NCI-H1048 (cell line): Measurements from ENCODE around the gene FXYD3.
"Not testable (repeated sequence)": the region's sequence is repeated elsewhere in the genome, so short reads cannot be mapped to it uniquely, and the experiment has no call there.

Experiments used
- DNase-seq: peaks from one replicate; lab custom pipeline; 2025; lab: John Stamatoyannopoulos, UW

Gene FXYD3

DNA sequence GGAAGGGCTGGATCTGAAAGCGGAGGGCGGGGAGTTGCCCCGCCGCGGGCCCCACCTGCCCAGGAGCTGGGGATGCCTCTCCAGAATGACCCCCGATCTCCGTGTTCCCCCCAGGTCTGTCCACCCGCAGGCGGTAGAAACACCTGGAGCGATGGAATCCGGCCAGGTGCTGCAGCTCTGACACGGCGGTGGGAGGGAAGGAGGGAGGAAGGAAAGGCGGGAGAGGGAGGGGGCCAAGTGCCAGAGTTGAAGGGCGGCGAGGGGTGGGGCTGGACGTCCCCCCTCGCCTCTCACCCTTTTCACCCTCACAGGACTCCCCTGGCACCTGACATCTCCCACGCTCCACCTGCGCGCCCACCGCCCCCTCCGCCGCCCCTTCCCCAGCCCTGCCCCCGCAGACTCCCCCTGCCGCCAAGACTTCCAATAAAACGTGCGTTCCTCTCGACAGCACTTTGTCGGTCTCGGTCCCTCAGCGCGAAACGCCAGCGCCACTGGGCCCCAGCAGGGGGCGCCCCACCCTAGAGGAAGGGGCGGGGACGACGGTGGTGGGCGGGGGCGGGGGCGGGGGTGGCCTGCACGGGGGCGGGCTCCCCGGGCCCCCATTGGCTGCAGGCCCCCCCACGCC, 27.1 kb downstream of the FXYD3 start:
- DNase-seq, result no peak

DNA sequence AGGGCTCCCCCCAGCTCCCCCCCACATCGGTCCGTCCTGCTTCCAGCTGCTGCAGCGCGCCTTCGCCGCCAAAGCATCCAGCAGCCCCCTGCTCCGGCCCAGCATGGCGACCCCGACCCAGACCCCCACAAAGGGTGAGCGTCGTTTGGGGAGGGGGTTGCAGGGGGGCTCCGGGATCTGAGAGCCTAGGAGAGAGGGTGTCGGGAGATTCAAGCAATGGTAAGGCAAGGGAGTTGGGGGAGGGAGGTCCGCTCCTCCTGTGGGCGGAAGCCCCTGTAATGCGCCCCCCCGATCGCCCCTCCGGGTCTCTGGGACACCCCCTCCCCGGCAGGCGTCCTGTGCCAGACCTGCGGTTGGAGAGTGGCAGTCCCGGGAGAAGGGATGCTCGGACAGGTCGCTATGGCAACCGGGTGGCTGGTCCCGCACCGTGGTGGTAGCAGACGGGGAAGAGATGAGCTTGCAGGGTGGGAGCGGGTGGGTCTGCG, 27.6 kb downstream of the FXYD3 start, which contains the start of gene FXYD7:
FXYD7 (plus strand) TSS at position 25 of the 485 bp plus-strand sequence; CDS start at position 104, 79 bp downstream.
- DNase-seq, result no peak

DNA sequence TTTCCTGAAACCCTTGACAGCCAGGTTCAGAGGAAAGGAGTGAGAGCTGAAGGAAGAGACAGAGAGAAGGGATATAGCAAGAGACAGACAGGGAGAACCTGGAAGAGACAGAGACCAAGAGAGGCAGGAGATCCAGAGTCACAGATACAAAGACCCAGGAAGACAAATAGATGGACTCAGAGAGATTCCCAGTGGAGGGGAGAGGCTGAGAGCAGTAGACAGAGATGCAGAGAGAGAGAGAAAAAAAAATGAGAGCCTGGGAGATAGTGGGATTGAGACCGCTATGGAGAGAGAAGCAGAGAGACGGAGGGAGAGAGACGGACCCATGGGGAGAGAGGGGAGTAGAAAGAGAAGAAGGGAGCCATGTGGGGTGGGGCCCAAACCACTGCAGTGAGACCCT, 28.2 kb downstream of the FXYD3 start:
- no peak for DNase-seq

DNA sequence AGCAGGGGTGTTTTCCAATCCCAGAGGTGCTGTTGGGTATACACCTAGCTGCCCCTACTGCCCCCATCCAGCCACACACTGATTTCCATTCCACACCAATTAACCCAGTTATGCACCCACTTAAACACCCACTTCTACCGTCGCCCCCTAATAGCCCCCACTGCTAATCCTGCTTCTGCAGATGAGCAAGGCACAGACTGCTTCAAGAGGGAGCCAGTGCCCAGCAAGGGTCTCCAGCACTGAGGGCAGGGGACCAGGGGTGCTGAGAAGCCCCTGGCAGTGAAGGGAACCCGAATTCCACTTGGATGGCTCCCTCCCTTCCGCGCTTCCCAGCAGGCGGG, 28.6 kb downstream of the FXYD3 start:
- no peak for DNase-seq

DNA sequence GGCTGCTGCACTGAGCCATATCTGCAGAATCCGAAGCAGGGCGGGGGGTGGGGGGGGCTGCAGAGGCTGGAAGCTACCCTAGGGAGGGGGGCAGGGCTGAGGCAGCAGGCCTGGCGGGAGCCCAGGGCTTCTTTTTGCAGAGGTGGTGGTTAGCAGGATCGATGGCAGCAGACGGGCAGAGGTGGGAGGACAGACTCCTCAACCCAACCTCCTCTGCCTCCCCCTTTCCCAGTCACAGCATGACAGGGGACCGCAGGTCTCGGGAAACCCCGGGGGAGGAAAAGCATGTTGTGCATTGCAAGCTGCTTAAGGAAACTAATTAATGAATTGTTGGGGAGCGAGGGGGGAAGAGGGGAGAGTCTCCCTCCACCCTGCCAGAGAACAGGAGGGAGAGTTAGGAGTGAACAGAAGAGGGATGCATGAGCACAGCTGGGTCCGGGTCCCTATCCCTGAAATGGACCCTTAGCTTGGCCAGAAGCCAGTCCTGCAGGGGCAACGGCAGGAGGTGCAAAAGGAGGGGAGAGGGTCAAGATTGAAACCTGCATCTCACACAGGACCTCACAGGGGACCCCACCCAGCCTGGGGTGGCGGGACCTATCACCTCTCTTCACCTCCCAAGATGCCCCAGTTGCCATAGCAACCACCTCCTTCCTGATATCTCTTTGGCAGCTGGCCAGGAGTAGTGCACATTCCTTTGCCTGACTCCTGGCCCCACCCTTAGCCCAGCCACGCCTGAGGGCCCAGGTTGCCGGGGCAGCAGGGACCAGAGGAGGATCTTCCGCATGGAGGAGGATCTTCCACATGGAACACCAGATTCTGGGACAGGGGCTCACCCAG, 29.2 kb downstream of the FXYD3 start:
- no peak for DNase-seq

DNA sequence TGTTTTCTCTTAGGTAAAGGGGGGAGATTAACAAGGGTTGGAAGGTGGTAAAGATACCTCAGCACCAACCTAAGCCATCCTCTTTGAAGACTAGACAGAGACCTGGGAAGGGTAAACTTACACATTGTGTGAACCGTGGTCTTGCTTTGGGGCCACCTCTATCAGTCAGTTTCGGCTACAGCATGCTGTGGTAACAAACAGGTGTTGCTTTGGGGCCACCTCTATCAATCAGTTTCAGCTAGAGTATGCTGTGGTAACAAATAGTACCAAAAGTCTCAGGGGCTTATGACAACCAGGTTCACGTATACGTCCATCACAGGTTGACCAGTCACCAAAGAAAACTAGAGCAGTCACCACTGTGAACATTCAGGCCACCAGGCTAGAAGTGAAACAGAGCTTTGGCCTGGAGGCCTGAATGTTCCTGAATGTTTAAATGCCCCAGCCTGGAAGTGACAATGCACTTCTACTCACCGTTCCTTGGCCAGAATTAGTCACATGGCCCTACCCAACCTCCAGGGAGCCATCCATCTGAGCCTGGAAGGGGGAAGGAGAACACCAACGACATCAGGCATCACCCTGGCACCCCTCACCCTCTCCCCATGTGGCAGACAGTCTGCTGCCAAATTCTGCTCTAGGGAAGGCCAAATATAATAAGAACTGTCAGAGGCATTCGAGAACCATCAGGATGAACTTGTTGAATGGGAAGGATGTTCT, 31.3 kb downstream of the FXYD3 start:
- no peak for DNase-seq

DNA sequence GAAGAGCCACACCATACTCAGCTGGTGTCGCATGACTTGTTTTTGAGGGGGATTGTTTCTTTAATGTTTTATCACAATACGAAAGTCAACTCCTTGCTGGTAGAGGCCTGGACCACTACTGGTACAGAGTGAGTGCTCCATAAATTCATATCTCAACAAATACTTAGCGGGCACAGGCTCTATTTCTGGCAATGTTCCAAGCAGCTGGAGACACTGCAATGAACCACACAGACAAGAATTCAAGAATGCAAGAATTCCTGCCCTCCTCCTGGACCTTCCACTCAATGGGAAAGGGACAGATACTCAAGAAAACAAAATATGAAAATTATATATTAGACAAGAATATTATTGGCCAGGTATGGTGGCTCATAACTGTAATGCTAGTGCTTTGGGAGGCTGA, 33.8 kb downstream of the FXYD3 start:
- DNase-seq, result no peak

DNA sequence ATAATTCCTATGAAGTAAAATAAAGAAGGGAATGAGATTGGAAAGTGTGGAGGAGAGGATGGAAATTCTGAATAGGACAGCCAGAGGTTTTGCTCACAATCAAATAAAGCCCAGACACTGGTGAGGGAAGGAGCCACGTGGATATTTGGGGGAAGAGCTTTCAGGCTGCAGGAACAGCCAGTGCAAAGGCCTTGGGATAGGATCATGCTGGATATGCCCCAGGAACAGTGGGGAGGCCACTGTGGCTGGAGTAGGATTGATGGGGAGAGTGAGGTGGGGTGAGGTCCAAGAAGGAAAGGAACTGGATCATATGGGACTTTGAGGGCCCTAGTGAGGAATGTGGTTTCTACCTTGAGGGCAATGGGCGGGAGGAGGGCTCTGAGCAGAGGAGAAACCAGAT, 34.8 kb downstream of the FXYD3 start:
- DNase-seq, result no peak

DNA sequence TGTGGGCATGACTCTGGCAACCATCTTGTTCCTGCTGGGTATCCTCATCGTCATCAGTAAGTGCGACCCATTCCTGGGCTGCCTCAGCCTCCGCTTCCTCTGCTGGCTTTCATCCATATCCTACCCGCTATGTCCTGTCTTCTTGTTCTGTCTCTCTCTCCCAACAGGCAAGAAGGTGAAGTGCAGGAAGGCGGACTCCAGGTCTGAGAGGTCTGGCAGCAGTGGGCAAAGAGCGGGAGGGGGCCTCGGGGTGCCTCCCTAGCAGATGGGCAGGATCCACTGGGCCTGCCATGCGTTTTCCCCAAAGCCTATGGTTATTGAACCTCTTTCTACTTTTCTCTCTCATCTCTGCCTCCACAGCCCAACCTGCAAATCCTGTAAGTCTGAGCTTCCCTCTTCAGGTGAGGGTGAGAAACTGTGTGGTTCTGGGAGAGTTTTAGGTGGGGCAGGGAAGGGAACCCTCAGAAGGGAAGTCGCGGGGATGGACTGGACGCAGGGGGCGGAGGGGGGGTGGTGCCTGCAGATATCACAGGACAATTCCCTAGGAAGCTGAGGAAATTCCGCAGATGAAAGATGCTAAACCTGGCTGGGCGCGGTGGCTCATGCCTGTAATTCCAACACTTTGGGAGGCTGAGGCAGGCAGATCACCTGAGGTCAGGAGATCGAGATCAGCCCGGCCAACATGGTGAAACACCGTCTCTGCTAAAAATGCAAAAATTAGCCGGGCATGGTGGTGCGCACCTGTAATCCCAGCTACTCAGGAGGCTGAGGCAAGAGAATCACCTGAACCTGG, 35.8 kb downstream of the FXYD3 start:
- no peak for DNase-seq

DNA sequence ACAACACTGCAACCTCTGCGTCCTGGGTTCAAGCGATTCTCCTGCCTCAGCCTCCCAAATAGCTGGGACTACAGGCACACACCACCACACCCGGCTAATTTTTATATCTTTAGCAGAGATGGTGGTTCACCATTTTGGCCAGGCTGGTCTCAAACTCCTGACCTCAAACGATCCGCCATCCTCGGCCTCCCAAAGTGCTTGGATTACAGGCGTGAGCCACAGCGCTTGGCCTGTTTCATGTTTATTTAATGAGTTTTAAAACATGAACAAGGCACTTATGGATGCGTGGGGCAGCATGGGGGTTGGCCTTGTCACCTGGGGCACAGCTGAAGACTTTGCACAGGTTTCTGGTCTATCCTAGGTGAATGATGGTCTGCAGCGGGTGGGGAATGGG, 37.5 kb downstream of the FXYD3 start:
- DNase-seq, result not testable (repeated sequence)

DNA sequence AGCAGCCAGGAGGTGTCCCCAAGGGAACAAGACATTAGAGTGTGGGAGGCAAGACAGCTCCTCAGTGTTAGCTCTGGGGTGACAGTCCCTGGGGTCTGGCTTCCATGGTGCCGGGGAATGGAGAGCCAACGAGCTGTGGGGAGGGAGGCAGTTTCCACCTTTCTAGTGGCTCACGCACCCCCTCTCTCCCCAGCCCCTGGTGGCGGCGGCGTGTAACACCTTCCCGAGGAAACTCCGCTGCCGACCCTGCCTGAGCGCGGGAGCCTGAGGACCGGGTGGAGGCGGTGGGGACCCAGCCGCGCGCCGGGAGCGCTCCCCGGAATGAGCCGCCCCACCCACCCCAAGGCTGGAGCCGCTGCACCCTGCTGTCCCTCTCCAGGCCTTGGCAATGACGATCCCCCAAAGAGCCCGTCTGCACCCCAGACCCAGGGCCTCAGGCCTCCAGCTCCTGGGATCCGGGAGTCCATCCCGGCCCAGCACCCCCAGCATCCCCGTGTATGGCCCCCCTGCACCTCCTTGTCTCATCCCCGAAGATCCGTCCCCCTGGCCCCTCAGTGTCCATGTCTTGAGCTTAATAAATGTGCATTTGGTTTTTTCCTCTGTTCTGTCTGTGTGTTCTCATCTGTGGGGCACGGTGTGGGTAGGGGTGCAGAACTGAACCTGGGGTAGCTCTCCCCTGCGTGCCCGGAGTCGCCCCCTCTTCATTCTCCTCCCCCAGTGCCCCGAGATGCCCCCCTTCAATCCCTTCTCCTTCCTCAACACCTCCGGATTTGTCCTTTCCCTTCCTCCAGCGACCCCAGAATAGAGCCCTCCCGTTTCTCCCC, 38.3 kb downstream of the FXYD3 start:
- DNase-seq, result no peak

DNA sequence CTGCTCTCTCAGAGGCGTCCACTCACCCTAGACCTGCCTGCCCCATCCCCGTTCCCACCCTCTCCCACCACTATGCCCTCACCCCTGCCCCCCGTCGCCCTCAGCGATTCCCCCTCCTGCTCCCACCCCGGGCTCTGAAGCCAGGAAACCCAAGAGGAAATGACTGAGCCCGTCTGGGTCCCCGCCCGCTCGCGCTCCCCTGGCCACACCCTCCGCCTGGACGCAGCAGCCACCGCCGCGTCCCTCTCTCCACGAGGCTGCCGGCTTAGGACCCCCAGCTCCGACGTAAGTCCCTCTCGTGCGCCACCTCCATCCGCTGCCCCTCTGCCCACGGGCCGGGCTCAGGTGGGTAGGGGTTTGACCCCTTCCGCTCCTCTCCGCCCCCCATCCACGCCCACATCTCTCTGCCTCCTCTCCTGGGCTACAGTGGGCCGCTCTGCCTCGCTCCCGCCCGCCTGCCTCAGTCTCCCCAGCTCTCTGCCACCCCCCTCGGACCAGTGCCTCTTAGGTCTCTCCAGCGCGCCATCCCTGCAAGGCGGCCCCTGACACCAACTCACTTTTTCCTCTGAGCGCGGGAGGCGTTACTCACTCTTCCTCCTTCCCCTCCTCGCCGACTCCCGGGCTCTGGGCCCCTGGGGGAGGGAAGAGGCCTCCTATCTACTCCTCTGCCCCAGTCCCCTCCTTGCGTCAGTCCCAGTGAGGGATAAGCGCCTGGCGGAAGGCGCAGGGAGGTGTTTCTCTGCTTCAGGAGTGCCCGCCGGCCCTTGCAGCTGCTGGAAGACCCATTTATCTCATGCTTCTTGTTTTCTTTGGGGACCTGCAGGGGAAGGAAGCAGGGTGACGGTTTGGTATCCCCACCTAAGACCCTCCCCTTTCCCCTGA, 39.1 kb downstream of the FXYD3 start, which contains the start of gene FXYD5:
FXYD5 (plus strand) TSS at position 211 of the 882 bp plus-strand sequence. CDS start 816 bp downstream, outside the sequence.
- no peak for DNase-seq

DNA sequence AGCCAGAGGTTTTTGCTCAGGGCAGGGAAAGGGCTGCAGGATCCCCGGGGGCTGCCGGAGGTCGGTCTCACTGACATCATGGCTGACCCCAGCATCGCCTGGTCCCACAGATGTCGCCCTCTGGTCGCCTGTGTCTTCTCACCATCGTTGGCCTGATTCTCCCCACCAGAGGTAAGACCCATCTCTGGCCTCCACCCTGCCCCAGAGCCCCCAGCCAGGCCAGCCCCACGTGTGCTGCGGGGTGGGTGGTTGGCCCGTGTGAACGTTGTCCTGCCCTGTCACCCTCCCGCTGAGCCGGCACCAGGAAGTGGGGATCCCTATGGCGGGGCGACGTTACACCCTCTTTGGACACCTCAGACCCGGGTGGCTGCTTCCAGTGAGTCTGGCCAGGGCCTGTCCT, 39.8 kb downstream of the FXYD3 start:
- no peak for DNase-seq

DNA sequence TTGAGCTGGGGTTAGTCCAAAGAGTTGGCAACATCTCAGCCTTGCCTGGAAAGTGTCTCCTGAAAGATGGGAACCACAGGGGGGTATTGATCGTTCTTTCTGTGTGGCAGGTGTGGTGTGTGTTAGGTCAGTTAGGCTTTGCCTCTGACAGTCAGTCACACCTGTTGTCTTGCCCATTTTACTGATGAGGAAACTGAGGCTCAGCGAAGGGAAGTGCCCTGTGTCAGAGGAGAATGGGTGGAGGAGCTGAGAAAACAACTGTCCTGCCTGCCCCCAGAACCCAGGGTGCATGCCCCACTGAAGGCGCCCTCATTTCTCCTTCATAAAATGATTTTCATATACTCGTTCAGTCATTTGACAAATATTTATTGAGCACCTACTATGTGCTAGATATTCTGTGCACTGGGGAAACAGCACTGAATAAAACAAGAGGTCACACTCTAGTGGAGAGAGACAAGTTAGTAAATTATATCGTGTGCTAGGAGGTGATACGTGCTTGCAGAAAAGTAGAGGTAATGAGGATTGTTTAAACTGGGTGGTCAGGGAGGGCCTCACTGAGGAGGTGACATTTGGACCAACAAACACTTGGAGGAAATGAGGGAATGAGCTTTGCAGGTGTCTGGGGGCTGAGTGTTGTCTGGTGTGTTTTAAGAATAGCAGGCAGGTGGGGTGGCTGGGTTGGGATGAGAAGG, 40.5 kb downstream of the FXYD3 start:
- DNase-seq, result no peak

DNA sequence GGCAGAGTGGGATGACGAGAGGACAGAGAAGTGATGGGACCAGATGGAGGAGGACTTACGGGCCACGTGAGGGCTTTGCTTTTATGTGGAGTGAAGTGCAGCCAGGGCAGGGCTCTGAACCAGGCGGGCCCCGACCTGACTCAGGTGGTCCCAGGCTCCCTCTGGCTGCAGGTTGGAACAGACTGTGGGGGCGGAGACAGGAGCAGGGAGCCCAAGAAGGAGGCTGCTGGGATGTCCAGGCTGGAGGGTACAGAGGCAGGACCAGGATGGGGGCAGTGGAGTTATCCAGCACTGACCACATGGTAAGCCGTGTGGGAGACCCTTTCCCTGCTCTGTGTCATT, 41.0 kb downstream of the FXYD3 start:
- DNase-seq, result no peak

DNA sequence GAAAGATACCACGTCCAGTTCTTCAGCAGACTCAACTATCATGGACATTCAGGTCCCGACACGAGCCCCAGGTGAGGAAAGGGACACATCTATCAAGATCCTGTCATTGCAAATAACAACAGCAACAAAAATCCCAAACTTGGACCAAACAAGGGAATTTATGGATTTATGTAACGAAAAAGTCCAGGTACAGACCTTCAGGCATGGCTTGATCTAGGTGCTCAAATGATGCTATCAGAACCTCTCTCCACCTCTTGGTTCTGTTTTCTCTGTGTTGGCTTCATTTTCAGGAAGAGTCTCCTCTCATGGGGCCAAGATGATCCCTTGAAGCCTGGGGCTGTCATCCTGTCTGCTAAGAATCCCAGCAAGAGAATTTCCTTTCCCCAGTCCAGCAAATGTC, 41.8 kb downstream of the FXYD3 start:
- no peak for DNase-seq

DNA sequence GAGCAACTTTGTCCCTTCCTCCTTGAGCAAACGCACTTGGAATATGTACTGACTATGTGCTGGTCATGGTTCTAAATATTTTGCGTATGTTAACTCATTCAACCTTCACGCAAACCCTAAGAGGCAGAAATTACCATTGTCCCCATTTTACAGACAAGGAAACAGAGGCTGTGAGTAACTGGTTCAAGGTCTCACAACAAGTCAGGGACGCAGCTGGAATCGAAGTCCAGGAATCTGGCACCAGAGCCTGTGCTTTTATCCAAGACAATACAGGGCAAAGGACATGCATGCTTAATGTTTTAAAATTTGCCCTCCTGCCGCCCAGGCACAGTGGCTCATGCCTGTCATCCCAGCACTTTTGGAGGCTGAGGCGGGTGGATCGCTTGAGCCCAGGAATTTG, 44.0 kb downstream of the FXYD3 start:
- no peak for DNase-seq

DNA sequence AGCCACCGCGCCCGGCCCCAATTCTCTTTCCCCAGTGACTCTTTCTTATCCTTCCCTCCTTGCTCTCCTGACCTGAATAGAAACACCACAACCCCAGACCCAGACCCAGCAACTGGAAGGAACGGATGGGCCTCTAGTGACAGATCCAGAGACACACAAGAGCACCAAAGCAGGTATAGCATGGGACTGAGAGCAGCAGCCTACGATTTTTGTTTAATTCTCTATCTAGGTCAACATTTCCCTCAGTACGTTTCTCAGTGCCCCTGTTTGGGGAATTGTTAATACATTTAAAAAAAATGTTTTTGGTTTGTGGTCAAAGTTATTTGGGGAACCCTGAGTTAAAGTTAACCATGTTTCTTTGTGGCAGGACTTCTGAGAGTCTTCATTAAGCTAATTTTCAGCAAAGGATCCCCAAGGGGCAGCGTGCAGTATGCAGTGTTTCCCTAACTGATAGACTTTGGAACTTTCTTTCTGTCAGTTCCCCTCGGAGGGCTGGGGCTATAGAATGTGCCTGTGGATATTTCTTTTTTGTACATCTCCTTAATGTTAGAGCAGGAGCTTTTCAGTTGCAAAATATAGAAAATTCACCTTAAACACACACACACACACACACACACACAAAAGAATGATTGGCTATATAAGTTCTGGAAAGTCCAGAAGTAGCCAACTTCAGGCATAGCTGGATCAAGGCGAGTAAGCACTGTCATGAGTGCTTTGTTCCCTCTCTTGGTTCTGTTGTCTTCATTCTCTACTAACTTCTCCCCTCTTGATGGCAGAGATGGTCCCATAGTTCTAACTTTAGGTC, 45.2 kb downstream of the FXYD3 start:
- DNase-seq, result no peak

DNA sequence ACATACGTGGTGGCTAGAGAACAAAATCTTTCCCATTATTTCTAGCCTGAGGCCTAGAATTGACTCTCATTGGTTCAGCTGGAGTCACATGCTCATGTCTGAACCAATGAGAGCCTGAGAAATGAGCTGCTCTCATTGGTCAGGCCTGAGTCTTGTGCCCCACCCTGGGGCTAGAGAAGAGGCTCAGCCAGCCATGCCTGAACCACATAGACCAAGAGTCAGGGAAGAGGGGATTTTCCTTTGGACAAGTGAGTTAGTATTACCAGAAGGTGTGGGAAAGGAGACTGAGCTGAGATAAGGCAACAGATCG, 45.8 kb downstream of the FXYD3 start:
- no peak for DNase-seq
